HG03469 (cell line): ENCODE data around the gene RAB40B.

Experiments used
- ATAC-seq: cut with Tn5 transposase; IDR thresholded peaks from one replicate; pipeline ENCODE4 v1.9.1; 2021; ENCODE audit warnings: mild to moderate bottlenecking, moderate library complexity, moderate number of reproducible peaks; ENCODE audit not compliant: unreplicated experiment

RAB40B gene

GRCh38 chr17:82619641-82620040, 78.9 kb downstream of the RAB40B start:
- no peak for ATAC-seq

- no peak for ATAC-seq
Observed at GRCh38 chr17:82619211-82619610, 79.3 kb downstream of the RAB40B start.

DNA sequence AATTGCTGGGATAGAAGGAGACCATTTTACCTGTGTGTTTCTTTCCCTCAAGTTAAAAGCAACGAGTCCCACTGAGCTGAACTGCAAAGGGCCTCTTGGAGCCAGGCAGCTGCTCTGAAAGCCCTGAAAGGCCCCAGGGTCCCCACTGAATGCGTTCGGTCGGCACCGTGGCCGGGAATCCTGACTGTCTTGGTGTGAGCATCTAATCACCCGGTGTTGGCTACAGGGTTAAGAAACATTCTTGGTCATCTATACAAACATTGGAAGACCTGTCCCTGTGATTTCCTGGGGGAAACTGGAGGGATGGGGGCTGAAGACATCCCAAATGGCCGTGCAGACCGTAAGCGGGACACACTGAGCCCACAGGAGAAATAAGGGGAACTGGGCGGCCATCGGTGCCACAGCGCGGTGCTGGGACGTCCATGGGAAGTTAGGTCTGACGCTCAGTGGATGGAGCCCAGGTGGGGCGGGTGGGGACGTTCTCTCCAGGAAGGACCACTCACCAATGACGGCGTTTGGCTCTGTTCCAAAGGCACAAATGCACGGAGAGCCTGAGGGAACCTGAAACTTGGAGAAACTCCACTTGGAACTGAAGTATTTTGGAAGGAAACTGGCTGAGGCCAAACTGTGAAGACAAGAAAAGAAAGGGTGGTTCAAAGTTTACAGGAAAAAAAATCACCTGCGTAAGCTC, 82.3 kb downstream of the RAB40B start:
- no peak for ATAC-seq

DNA sequence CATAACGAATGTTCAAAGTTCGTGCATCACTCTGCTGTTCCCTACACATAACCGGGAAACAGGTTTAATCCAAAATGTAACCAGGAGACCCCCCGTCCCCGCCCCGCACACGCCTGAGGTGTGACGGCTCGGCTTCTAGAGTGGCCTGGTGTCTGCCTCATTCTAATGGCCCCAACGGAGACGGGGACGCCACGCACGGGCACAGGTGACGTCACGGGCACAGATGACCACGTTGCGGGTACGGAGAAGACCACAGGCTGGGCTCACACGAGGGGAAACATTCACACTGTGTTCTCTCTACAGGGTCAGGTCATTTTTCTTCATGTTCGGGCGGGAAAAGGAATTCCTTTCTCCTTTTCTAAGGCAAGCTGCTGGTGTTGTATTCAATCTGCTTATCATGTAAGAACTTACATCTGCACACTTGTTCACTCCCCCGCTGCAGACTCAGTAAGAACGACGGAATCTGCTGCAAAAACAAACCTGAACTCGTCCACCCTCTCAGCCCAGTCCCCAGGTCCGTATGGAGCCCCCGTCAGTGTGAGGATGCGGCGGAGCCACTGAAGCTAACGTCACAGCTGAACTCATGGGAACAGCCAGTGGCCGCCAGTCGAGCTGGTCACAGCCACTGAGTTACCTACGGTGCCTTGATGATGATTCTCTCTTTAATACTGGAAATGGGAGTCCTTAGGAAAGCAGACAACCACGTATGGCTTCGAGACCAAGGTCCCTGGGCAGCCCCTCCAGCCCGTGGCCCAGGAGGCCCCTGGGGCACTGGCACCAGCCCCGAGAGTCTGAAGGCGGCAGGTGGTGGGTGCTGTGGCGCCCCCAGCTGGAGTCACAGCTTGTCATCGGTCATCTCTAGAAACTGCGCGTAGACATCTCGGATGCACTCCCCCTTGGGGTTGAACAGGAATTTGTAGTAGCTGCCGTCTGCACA, 83.1 kb downstream of the RAB40B start:
- no peak for ATAC-seq

DNA sequence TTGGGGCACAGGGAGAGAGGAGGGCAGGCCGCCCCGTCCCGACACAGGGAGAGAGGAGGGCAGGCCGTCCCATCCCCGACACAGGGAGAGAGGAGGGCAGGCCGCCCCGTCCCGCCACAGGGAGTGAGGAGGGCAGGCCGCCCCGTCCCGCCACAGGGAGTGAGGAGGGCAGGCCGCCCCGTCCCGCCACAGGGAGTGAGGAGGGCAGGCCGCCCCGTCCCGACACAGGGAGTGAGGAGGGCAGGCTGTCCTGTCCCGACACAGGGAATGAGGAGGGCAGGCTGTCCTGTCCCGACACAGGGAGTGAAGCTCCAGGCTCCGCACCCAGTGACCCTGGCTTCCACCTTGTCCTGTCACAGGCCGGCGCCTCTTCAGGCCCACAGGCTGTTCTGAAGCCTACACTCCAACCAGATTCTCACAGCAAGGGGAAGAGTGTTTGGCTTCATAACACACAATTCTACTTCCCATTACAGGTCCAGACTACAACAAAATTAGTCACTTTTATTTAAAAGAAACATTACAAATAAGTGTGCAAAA, 84.3 kb downstream of the RAB40B start:
- ATAC-seq = no peak

DNA sequence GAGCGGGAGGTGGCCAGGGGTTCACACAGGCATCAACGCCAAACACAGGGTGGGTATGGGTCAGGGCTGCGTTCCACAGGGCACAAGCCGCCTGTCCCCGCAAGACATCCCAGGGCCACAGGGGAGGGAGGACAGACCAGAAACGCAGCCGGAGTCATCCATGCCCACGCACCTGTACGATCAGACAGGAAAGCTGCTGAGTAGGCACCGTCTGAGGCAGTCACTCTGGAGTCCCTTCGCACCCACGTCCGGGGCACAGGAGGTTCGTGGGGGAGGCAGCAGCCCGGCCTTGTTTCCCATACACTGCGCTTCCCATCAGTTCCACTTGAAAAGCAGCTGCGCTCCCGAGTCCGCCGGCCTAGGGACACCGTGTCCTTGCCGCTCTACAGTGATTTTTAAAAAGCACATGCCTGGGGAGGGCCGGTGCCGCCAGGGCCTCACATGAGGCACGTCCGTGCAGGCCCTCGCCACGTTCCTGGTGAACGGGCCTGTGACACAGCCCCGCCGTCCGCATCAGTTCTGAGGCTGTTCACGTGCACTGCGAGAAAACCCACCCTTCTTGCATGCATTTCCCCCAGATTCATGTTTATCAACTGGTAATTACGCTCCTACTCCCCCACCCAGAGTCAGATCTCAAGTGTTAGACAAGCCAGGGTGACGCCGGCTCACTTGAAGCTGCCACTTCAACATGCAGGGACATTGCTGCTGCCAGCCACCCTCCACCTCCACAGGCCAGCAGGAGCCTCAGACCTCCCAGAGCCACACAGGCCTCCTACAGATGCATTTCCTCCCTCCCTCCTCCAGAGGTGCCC, 85.0 kb downstream of the RAB40B start:
- ATAC-seq = no peak

GRCh38 chr17:82611140-82612058, 87.1 kb downstream of the RAB40B start:
- no peak for ATAC-seq

GRCh38 chr17:82609655-82610054, 88.8 kb downstream of the RAB40B start:
- ATAC-seq = no peak

DNA sequence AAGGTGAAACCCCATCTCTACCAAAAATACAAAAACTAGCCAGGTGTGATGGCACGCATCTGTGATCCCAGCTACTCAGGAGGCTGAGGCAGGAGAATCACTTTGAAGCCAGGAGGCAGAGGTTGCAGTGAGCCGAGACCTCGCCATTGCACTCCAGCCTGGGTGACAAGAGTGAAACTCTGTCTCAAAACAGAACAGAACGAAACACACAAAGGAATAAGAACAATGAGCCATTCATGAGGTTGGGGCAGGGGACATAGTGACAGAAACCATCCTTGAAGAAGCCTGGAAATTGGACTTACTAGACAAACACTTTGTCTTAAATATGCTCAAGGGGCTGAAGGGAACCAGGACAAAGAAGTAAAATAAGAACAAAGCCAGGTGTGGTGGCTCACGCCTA, 89.7 kb downstream of the RAB40B start:
- no peak for ATAC-seq

DNA sequence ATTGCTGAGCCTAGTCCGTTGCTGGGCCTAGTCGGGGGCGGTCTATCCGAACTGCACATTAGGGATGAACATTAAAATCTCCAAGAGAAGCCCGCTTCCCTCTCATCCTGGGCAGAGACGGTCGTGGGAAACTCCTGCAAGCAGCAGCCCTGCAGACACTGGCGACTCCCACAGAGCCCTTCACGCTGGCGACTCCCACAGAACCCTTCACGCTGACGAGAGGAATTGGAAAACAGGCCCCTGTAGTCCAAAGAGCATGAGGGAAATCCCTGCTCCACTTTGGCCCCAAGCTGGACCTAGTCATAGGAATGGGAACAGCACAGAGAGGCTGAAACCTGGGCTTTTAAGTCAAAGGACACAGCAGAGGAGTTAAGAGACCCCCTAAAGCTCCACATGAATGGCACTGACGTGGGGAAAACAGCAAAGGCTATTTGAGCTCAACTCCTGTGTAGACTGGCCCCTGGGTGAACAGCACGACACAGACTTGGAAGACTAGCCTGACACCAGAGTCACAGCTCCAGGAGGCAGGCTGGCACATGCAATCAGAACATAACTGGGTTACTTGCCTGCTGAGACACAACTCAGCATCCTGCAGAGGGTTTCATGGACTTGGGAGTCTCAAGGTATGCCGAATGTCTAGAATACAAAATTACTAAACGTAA, 92.4 kb downstream of the RAB40B start:
- ATAC-seq = no peak
